RKO (cell line): ENCODE results near the gene TTL.

ENCODE experiments used
- DNase-seq: peaks from one replicate; pipeline ENCODE4 v3.0.0-alpha.2; 2016; ENCODE audit warnings: low spot score

Gene TTL

DNA sequence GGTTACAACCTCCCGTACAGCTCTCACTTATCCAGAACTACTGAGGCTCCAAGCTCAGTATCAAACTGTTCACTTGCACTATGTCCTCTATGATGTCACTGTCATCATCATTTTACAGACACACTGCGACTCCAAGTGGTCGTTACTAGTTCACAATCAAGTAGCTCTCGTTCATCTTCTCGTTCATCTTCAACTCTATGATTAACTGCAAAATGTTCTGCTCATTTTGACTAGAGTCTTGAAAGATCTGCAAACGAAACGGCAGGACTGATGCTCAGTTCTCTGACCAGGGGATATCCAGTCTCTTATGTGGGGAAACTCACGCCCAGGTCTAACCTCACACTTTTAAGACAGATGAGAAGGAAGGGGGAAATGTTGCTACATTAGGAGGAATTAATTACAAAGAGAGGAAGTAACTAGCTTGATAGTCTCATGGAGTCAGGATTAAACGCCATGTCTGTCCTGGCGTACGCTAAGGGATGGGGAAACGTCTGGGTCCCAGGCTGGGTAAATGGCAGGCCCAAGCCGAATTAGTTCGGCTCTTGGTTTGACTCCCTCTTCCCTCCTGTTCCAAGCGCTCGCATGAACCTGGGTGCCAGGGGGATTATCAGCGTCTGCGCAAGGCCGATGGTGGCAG is 101.7 kb downstream of the TTL start:
- DNase-seq, result no peak

DNA sequence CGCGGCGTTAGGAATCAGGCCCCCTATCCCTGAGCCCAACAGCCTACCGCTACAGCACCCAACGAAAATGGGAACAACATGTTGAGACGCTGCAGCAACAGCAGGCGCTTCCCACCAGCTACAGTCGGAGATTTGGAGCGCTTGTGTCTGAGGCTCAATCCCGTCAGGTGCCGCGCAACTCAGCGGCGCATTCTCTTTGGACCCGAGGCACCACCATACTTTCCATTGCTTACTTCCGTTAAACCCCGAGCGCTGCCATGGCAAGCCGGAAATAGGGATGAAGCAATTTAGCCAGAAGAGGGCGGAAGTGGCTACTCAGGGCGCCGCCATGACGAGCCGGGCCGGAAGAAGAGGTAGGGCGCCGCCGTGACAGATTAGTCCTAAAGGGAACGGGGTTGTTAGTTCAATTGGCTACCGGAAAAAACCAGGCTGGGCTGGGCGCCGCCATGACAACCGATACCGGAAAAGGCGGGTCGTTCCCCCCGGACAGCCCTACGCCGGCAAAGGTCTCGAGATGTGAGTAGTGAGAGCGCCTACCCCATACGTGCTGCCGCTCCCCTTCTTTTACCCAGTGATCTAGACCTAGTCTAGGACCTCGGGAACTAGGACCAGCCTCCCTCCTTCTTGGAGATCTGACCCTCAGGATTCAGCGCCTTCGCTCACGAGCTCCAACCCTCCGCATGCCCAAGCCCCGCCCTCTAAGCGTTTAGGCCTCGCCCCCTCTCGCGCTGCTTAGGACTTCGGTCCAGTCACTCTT is 102.4 kb downstream of the TTL start, which contains the start of gene CHCHD5:
CHCHD5 (plus strand) TSS at position 476 of the 757 bp plus-strand sequence; CDS start at position 515, 39 bp downstream.
- DNase-seq, result peak; percentile 86

DNA sequence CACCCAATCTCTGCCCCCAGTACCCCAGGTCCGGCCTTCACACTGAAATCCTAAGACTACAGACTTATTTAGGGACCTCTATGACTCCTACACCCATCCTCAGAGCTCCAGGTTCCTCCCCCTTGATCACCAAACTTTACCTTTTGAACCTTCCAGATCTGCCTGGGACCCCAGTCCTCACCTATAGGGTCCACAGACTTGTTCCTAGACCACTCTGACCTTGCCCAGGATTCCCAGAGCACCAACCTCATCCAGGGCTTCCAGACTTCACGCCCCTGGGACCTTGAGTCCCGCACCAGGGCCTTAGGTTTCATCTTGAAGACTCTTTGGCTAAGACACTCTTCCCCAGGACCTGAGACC is 102.9 kb downstream of the TTL start:
- DNase-seq, result no peak

DNA sequence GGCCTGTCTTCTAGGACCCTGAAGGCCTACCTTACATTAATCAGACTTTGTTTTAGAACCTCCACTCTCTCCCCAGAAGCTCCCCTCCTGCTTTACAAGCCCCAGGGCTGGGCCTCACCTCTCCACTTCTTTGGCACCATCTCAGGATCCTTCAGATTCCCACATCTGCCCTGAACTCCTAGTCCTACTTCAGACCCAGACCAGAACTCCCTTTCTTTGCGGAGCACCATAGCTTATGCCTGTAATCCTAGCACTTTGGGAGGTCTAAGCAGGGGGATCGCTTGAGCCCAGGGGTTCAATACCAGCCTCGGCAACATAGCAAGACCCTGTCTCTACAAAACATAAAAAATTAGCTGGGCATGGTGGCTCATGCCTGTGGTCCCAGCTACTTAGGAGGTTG is 103.4 kb downstream of the TTL start:
- no peak for DNase-seq

DNA sequence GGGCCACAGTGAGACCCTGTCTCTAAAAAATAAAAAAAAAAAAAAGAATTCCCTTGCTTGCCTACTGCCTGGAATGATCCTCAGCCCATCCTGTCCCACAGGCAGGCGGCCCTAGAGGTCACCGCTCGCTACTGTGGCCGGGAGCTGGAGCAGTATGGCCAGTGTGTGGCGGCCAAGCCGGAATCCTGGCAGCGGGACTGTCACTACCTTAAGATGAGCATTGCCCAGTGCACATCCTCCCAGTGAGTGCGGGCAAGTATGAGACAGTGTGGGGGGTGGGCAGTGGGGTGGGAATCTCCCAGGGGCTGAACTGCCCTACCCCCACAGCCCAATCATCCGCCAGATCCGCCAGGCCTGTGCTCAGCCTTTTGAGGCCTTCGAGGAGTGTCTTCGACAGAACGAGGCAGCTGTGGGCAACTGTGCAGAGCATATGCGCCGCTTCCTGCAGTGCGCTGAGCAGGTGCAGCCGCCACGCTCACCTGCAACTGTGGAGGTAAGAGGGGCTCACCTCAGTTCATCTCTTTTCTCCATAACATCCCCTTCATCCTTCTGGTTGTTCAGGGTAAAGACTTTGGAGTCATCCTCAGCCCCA is 104.0 kb downstream of the TTL start:
- no peak for DNase-seq

DNA sequence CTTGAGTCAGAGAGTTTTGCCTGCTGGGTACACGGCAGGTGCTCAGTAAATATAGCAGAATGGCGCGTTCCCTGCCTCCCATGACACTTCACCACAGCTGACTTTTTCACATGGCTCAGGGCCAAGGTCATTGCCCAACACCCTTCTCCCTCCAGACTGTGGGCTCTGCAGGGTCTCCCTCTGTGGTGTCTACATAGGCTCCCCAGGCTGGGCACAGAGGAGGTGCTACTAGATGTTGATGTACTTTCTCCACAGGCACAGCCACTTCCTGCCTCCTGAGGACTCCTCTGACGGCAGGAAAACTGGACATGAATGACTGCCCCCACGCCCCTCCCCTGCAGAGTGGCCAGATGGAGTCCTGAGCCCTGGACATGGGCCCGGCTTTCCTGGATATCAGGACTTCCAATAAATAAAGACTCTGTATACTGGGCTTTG is 106.7 kb downstream of the TTL start:
- DNase-seq, result no peak
